Erythroblast (primary cell): ENCODE measurements around the gene TRPM3.

Source experiments
- GATA1 ChIP-seq: IDR thresholded peaks from 2 replicates; pipeline ENCODE4 v1.6.1; 2011; ENCODE audit warnings: low read depth, mild to moderate bottlenecking, control low read depth, low read length, moderate library complexity
- POLR2A ChIP-seq: IDR thresholded peaks from 2 replicates; pipeline ENCODE4 v1.6.1; 2011; ENCODE audit warnings: mild to moderate bottlenecking, low read length

DNA sequence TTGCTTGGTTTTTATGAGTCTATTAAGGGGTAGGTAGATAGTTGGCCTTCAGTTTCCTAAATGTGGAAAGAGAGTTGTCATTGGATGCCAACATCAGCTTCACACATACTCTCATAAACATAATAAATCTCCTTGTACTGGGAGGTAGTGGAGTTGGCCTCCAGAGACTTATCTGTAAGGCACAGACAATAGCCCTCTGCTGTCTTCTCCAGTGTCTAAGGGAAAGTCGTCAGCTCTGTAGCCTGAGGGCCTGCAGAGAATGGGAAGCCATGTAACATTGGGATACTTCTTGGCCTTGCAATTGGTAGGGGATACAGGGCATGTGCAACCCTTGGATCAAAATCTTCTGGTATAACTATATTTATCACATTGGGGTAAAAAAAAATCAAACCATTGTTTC is 375.1 kb downstream of the TRPM3 start:
- TF ChIP-seq POLR2A (no peak), GATA1 (no peak)
